ENCODE measurements around the gene RREB1.

Gene RREB1

GRCh38 chr6:7165002-7165889, 57.5 kb downstream of the RREB1 start:
- DNase-seq = no peak

DNA sequence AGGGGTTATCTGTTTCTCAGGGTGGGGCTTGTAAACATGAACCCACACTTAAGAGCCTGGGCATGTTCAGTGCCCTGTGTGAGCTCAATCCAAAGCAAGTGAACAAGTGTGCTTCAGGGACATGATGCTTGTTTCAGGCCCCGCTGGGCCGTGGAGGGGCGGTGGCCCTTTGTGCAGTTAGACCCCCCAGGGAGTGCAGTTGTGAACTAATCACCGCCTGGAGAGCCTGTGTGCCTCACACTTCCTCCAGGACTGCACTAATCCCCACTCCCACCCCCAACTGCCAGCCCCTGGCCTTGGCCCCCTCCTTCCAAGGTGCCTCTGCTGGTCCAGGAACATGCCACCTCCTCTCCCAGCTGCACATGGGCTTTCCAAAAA, 58.1 kb downstream of the RREB1 start:
- DNase-seq = no peak

DNA sequence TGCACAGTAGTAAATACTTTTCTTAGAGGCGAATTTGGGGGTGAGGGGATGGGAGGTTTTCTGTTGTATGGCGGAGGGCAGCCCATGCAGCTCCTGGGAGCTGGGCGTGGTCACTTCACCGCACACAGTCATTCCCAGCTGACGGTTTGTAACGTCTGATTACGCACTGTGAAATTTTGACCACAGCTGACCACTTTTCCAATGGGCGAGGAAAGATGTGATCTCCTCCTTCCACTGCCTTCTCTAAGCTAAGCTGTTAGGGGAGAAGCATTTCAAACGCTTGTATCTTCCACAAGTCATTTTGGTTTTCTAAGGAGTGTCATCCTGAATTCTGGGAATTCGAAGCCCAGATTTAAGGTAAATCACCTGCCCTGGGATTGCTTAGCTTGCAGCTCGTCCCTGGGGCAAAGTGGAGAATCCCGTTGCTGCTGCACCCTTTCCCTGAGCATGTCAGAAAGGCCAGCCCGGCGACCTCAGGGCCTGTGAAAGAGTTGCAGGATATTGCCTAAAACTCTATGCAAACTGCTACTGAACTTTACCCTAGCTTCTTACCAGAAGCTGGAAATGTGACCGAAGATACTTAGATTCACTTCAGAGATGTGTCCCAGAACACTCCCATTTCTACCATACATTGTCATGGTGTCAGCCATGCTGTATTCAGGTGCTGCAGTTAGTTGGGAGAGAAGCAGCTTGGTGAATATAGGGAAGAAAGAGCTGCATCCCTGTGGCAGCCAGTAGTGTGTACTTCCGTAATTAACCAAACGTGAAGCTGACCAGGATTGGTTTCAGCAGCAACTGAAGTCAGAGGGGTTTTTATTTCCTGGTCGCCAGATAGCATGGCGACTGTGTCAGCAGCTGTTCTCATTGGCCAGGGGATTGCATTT, 58.9 kb downstream of the RREB1 start:
- DNase-seq = peak; percentile 93

- DNase-seq = no peak
Measured at GRCh38 chr6:7169296-7169721, 61.5 kb downstream of the RREB1 start.

- no peak for DNase-seq
Measured at GRCh38 chr6:7170117-7170732, 62.5 kb downstream of the RREB1 start.

- no peak for DNase-seq
Measured at GRCh38 chr6:7171119-7171518, 63.4 kb downstream of the RREB1 start.

- no peak for DNase-seq
Measured at GRCh38 chr6:7171733-7172132, 64.0 kb downstream of the RREB1 start.

- DNase-seq = no peak
Measured at GRCh38 chr6:7172649-7173048, 64.9 kb downstream of the RREB1 start.

- DNase-seq = no peak
Measured at GRCh38 chr6:7173843-7174503, 66.2 kb downstream of the RREB1 start.

- DNase-seq = no peak
Measured at GRCh38 chr6:7175462-7175861, 67.7 kb downstream of the RREB1 start.

DNA sequence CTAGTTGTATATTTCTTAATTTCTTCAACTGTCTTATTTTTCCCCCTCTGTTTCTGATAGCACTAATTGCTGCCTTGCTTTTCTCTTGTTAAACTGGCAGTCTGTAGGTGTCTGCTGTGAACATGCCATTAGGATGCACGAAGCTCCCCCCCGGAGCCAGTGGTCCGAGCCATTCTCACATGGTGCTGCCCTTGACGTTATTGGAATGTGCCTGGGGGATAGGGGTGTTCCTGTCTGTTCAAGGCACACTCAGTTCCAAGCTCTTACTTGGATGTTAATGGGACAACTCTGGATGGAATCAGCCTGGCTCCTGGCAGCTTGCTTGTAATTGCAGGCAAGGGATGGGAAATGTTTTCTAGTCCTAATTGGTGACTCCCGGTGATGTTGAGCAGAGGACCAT, 68.4 kb downstream of the RREB1 start:
- DNase-seq = no peak

GRCh38 chr6:7178280-7178679, 70.5 kb downstream of the RREB1 start:
- DNase-seq = no peak

- no peak for DNase-seq
Measured at GRCh38 chr6:7180751-7181150, 73.0 kb downstream of the RREB1 start.

DNA sequence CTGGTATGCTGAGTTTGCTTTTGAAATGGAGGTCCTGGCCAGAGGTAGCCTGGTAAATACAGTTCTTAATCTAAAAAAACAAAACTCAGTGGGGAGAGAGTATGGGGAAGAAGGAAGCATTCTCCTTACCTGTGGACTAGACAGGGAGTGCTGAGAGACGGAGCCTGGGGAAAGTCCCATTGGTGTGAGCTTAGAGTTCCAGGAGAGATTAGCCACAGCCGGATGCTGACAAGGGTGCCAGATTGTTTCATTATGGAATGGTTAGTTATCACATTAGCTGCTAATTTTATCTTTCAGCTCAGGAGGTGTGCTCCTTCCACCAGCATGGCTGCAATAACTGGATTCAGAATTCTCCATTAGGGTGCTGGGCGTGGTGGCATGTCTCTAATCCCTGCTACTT, 75.9 kb downstream of the RREB1 start:
- DNase-seq = no peak

DNA sequence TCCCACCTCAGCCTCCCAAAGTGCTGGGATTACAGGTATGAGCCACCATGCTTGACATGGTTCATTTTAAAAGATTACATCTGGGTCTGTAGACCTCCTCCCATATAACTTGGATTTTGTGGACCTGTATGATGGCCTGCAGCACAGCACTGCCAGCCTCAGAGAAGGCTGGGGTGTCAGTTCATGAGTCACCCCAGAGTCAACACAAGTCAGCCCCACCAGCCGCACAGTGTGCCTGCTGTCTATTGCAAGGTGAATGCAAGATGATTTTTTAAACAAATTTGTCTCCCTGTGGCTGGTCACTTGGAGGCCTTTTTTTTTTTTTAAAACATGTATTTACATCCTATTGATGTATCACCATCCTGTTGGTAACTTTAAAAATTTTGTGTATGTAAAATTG, 76.7 kb downstream of the RREB1 start:
- no peak for DNase-seq

DNA sequence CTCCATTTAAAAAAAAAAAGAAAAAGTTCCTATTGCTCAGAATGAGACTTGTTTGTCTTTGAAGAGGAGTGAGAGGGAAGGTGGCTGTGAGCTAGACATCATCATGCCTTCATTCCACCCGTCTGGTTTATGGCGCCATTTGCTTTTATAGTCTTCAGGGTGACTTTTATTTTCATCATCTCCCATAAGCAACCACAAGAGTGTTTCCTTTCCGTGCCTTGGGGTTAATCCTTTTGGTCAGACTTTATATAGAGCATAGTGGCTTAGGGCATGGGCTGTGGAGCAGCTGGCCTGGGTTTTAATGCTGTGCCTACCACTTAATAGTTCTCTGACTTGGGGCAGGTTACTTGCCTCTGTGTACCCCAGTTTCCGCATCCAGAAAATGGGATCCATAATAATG, 77.8 kb downstream of the RREB1 start:
- no peak for DNase-seq

- DNase-seq = peak; percentile 93
Measured at GRCh38 chr6:7188492-7188891, 80.7 kb downstream of the RREB1 start.

DNA sequence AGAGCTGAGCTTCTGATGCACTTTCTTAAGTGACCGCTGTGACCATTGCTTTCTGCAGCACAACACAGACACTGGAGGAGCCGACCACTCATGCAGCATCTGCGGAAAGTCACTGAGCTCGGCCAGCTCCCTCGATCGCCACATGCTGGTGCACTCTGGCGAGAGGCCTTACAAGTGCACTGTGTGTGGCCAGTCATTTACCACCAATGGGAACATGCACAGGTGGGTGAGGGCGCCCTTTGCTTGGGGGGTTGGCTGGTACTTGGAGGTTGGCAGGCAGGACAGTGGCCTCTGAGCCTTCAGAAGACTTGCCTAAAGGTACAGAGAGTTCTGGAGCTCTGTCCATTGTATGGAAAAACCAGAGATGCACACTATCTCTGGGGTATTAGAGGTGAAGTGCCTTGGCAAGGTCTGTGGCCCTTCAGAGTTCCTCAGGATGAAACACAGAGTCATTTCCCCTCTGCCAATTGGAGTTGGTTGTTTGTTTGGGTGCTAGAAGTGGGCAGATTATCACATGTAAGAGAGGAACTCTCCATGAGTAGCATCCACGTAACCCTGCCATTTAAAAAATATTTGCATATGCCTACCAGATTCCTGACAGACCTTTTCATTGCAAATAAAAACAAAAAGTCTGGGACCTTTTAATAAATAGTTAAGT, 81.5 kb downstream of the RREB1 start:
- DNase-seq = peak; percentile 59

- no peak for DNase-seq
Measured at GRCh38 chr6:7190791-7191190, 83.0 kb downstream of the RREB1 start.

DNA sequence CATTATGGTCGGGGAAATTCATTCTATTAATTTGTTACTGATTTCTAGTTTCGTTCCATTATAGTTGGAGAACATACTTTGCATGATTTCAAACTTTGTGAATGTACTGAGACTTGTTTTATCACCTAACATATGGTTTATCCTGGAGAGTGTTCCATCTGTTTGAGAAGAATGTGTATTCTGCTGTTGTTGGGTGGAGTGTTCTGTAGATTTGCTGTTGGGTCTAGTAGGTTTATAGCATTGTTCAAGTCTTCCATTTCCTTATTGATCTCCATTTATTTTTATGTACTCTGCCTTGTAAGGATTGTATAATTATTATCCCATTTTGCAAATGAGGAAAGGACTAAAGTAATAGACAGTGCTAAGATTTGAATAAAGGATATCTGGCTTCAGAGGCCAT, 85.4 kb downstream of the RREB1 start:
- DNase-seq = no peak

DNA sequence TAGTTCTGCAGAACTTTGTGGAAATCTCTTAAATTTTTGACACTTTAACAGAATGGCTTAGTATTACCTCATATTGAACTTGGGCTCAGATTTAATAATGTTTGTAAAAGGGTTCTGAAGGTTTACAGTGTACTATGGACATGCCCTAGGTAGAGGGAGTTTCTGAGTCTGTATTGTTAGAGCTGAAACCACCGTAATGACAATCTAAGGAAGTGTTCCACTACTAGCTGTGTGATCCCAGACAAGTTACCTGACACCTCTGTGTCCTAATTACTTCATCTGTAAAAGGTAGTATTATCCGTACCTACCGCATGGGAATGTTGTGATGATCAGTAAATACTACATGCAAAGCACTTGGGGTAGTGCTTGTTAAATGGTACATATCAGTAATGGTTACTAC, 86.9 kb downstream of the RREB1 start:
- DNase-seq = no peak

- no peak for DNase-seq
Measured at GRCh38 chr6:7195339-7196018, 87.7 kb downstream of the RREB1 start.

All from inflammatory macrophage treated with lipopolysaccharide for 4 hours (primary cell).